NB4 (cell line): ENCODE data around the gene SLMAP.

Source experiments
- CTCF ChIP-seq: IDR thresholded peaks from one replicate; pipeline ENCODE4 v1.5.1; 2012; ENCODE audit warnings: low read depth, low read length
- MAX ChIP-seq: IDR thresholded peaks from 2 replicates; pipeline ENCODE4 v1.6.1; 2011; ENCODE audit warnings: low read depth, low read length
- POLR2A ChIP-seq: IDR thresholded peaks from 2 replicates; pipeline ENCODE4 v1.6.1; 2011; ENCODE audit warnings: mild to moderate bottlenecking; ENCODE audit not compliant: insufficient read length; ENCODE audit errors: extremely low read depth

DNA sequence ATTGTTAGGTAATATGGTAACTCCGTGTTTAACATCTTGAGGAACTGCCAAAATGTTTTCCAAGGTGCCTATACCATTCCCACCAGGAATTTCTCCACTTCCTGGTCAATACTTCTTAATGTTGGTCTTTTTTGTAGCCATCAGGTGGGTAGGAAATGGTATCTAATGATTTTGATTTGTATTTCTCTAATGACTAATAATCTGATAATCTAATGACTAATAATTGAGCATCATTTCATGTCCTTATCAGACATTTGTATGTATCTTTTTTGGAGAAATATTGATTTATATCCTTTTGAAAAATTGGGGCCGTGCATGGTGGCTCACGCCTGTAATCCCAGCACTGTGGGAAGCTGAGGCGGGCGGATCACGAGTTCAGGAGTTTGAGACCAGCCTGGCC is 38.8 kb downstream of the SLMAP start:
- TF ChIP-seq CTCF (no peak), POLR2A (no peak), MAX (no peak)
